SK-MEL-5 (cell line): Measurements from ENCODE around the gene STARD13. TPM values are rescaled to one million over a fixed set of nuclear protein-coding genes. Genes with fewer than 3 reads are reported as not detected.

Source experiments
- DNase-seq: peaks from one replicate; pipeline ENCODE4 v3.0.0-alpha.2; 2016; ENCODE audit warnings: low read depth, low spot score
- in situ Hi-C: cut with HindIII; loops from 2 replicates; pipeline ENCODE4 v1.10.0; 2016; ENCODE audit warnings: low sequenced_read_pairs, high pct_unique_total_duplicates, low pct_unique_long_range_greater_than_20kb
- total RNA-seq: library from RNA; depleted of rRNA; stranded (reverse); fragments of >200 nt; shearing (Covaris generic); gene quantifications from 2 replicates; pipeline ENCODE4 v1.2.3, GENCODE V29; 2014

The STARD13 gene
- total RNA-seq, 1 experiment from 2014 or later: 4.5 TPM

DNA sequence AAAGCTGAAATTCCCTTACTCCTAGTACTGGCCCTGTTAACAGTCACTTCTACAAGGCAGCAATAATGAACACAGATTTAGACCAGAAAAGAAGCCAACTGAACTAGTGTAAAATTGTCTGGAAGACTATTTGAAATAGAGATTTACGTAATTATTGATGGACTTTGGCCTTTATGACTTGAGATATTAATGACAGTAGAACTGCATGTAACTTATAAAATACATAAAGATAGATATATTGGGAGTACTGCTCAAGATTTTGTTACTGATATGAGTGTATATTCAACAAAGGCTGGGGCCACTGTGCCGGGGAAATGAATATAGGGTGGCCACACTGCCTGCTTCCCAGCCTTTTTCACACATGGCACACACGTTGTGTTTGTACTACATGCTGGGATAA, 88.8 kb downstream of the STARD13 start:
- no peak for DNase-seq
- in situ Hi-C loops: no loop called here

DNA sequence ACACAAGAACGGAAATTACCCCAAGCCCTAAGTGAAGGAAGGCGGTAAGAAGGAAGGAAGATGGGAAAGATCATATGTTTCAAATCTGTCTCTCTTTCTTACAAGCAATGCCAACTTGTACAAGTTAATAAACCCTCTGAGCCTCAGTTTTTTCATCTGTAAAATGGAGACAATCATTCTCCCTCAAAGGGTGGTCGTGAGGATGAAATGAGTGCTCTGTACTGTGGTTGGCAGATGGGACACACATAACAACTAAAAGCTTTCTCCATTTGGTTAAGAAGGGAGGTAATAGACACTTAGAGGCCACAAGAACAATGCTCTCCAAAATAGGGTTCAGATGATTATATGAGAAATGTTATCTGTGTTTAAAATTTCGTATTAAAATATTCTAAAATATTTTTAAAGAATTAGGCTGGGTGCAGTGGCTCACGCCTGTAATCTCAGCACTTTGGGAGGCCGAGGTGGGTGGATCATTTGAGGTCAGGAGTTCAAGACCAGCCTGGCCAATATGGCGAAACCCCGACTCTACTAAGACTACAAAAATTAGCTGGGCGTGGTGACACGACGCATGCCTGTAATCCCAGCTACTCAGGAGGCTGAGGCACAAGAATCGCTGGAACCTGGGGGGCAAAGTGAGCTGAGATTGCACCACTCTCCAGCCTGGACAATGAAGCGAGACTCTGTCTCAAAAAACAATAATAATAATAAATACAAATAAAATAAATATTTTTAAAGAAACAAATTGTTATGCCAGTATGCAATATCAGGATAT, 89.7 kb downstream of the STARD13 start:
- in situ Hi-C loops: no loop called here
- DNase-seq: no peak

DNA sequence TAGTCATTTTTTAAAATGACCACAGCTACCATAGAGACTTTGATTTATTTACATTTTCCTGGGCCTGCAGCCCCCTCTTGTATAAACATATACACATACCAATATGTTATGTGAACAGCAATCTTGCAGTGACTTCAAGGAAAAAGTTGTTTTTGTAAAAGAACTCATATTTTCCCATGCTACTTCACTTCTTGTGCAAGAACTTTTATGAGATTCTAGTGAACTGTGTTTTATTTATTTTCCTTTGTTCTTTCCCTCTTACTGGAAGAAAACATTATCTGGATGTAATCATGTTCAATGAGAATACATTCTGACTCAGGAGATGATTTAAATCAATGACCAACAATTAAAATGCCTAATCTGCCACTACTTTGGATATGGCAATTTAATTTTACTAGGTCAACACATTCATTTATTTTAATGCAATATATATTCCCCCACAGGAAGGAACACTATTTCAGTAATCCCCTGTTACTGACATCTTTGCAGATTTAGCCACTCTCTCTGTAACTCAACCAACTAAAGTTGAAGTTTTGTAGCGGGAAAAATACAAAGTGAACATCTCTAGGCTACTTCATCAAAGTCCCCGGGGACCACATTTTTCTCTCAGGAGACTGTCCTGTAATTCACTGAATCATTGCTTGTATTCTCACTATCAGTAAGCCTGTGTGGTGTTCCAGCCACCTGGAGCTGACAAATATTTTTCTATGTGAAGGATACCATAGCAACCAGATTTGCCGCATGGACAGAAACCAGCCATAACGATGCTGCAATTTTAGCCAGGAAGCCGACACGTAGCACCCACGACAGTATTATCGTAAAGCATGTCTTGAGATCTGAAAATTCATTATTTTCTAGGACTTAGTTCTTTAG, 90.5 kb downstream of the STARD13 start:
- in situ Hi-C loops: no loop called here
- peak; percentile 18 for DNase-seq

DNA sequence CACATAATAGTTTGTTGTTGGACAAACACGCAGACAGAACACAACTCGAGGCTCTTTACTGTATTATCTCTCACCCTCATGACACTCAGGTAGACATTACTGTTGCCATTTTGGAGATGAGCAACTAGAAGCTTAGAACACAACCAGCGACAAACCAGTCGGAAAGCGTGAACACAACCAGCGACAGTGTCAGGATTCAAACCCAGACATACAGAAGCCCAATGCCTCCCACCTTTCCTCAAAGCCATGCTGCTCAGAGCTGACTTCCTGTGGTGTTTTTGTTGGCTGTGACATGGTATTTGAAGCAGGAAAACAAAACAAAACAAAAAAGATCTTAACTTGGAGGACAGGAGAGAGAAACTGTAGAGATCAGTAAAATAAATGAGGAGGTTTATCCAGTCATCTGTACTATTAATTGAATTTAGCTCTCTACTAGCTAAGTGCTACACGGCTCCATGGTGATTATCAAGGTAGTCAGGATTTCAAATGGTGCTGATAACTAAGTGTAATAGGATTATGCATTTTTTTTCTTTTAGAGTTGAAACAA, 92.1 kb downstream of the STARD13 start:
- in situ Hi-C loops: no loop called here
- DNase-seq: no peak

DNA sequence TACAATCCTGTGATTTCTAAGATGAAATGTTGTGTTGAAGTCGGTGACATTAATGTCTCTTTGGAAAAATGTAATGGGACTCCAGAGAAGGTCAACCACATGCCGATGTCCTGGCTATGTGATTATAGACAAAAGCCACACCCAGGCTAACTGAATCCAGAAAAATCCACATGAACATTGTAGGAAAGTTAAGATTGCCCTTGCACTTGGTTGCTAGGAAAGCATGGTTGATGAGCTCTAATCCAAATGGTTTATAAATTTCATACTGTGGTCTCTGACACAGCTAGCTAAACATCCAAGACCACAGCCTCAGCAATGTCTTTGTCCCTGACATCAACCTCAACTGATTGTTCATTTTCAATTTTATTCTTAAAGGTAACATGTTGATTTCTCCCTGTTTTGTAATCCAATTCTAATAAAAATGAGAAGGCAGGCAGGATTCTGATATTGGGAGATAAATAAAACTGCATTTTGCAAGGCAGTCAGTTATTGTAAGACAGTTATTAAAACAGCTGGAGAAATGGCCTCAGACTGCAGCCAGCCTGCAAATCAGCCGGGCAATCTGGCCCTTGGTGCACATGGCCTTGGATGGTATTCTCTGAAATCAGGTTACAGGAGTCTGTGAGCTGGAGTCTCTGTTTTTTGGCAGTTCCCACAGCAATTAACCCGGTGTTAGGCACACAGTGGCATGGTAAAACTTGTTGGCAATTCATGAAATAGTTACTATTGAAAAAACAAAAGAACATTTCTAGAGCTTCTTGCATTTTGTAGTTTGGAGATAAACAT, 93.9 kb downstream of the STARD13 start:
- no peak for DNase-seq
- in situ Hi-C loops: no loop called here

DNA sequence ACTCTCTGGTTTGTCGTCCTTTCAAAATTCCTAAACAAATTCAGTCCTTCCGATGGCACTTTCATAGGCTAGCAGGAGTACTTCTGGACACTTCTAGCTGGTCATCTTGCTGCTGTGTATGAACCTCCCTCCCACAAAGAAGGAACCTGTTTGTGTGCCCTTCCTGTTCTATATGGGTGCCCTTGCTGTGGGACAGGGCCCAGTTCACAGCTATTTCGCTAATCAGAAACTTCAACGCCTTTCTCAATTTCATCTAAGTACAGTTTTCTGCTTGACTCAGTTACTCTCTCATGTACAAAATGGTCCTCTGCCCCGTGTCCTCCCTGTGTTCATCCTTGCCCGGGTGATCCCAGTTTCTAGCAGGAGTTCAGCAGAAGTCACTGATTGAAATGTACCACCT, 96.1 kb downstream of the STARD13 start:
- DNase-seq: no peak
- in situ Hi-C loops: no loop called here

DNA sequence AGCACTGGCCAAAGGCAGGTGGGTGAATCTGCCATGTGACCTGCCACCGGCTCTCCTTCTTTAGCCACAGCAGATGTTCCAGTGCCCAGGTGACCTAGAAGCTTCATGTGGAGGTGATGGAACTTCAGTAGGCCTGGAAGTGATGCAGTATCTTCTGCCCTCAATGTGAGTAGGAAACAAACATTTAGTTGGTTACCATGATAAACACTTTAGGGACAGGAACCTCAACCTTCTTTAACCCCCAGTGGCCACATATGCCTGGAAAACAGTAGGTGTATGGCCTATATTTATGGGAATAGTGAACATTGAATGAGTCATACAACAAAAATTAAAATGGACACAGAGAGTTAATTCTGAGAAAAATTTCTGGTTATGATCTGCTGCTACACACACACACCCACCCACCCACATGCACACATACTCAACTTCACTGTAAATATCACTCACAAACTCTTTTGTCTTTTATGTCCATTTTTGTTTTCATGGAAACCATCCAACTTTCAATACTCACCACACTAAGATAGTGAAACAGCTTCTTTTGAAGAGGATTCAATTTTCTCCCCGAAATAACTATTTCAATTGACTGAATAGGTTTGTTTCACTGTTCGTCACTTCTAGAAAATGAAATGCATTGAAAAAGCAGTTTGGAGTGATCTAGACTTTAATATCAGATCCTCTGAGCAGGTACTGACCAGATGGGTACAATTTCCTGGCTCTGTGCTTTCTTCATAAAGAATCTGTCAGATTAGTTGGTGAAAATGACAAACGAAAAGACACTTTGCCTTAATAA, 97.3 kb downstream of the STARD13 start:
- in situ Hi-C loops: no loop called here
- DNase-seq: peak; percentile 14

DNA sequence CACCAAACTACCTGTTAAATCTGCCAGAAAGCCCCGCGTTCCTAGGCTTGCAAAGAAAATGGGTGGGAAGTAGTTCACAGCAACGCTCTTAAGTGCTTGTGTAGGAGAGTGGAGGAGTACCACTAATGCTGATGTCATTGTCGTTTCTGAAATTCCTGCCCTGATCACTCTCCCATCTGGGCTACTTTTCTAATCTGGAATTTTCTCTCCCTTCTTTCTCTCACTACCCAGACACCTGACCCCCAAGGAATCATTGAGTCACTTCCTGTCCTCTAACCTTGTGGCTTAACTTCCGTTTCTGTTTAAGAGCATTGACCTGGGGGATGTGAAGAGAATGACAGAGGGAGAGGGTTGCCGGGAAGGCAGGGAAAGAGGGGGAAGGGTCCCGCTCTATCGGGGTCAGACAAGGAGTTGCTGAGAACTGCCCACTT, 98.7 kb downstream of the STARD13 start:
- no peak for DNase-seq
- in situ Hi-C loops: no loop called here

DNA sequence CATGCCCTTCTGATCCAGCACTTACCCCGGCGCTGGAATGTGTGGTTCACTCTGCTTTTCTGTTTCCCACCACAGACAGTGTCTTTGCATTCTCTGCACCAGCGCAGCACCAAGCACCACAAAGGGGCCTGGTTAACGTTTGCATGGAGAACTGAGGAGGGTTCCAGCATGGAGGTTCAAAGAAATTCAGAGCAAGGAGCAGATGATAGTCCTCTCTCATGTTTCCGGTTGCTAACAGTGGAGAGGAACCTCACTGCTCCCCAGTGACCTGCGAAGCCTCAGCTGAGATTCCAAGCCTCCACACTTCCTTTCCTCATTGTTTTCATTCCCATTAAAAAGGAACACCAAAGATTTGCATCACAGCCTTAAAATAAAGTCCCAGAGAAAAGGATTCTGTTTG, 99.7 kb downstream of the STARD13 start:
- no peak for DNase-seq
- in situ Hi-C loops: no loop called here

DNA sequence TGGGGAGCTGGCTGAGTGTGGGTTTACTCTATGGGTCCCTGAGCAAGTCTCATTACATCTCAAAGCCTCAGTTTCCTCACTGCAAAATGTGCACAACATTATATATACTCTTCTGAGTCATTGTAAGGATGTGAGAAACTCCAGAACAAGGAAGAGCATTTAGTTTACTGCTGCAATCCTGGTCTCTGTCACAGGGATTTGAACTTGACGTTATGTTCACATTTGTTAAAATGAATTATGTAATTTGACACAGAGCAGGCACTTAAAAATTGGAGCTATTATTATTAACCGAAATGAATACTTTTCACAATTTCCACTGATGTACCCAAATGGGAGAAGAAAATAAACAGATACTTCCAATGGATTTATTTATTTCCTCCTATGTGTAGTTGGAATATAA, 101.0 kb downstream of the STARD13 start:
- in situ Hi-C loops: no loop called here
- DNase-seq: no peak

DNA sequence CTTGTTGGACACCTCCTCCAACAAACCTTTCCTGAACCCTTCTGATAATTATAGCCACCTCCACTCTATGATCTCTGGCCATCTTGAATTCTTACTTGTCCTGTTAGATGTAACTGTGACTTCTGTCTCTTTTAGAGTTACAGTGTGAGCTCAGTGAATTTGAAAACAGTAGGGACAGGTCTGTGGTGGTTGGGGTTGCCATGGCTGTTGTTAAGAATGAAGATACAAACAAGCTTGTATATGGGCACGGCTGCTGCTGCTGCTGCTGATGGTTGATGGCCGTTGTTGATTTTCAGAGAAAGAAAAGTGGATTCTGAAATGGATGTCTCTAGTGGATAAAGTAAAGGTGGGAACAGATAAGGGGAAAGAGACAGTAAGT, 101.5 kb downstream of the STARD13 start:
- DNase-seq: no peak
- in situ Hi-C loops: no loop called here

DNA sequence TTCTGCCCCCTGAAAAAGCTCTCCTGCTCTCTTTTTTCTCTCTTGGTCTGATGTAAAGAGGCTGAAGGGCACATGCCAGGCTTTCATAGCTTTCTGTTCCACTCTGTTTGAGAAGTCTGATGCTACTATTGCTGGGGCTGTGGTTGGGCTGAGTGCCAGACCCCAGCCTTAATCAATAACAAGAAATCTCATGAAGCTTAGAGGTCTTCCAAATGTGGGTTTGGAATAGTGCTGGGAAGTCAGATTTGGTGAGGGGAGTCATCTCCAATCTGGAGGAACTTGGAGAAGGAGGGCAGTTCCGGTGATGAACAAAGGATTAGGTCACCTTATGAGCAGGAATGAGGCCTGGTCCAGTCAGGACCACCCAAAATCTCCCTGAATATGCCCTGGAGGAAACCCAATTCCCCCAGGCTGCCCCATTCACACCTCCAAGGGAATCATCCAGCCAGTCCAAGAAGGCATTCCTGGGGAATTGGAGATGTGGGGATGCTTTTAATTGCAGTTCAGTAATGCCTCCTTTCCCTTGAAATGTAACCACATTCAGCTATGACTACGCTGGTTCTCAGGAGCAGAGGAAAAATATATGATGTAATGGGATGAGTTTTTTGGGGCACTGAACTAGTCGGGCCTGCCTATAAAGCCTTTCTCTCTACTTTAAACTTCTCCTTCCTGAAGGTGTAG, 102.0 kb downstream of the STARD13 start:
- in situ Hi-C loops: no loop called here
- DNase-seq: no peak

DNA sequence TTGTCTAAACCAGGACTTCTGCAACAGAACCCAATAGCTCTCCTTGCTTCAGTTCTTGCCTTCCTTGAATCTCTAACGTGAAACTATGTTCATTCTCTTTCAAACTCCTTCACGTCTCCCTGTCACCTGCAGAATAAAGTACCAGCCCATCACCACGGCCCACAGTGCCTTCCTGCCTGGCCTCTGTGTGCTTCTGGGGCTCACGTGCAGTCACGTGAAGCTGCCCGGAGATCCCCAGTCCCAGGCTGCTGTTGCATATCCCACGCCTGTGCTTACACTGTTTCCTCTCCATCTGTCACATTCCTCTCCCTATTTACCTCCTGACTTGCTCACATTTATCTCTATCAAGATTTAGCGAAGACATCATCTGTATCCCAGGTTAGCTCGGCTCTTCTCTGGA, 102.8 kb downstream of the STARD13 start:
- in situ Hi-C loops: no loop called here
- no peak for DNase-seq

DNA sequence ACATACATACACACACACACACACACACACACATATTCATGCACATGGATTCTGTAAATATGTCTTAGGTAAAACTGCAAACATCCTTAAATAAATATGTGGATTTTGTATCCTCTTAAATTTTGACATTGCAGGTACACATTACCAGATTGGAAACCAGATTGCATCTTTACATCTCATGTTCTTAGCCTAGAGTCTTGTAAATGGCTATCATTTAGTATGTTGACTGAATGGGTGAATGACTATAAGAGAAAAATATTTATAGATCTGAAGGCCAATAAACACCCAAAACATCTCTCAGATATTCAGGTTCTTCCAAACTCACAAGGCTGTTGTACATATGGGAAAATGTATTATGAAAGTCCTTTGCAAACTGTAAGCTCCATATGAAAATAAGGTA, 104.3 kb downstream of the STARD13 start:
- in situ Hi-C loops: no loop called here
- DNase-seq: no peak

DNA sequence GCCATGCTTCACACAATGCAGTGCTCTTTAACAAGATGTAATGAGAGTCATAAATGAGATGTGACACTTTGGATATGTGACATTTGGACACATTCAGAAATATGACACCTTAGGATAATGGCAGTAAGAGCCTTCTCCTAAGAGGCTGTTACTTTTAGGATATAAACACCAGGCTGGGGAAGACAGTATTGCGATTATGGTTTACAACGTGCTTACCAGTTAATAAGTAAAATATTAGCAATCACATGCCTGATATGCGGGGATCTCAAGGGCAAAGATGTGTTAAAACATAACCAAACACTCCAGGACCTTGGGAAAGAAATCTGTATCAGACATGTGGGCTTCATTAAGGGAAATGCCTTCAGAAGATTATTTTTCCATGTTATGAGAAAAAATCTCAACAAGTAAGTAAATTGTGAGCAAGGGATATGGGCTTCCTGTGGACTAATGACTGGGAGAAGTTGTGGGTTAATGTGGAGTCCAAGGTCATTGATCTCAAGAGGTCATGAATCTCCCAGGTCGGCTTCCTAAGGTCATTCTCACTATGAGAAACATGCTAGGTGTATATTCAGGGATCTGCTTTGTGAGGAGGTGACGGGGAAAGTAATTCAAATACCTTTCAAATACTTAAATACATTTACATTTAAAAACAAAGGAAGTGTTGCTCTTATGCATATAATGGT, 105.3 kb downstream of the STARD13 start:
- in situ Hi-C loops: no loop called here
- no peak for DNase-seq

DNA sequence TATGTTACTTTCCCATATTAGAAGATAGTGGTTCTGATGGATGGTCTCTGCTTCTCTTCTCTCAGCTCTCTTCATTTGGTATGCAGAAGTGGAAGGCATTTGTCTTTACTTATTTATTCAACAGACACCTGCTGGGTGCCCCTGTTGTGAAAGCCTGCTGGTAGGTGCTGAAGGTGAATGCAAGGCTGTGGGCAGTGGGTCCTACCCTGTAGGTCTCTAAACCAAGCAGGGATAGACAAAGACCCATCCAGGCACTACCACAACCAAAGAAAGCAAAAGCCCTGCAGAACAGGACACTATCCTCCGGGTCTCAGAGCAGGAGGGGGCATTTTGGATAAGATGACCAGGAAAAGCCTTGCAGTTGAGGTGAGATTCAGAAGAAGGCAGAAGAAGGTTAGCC, 106.1 kb downstream of the STARD13 start:
- DNase-seq: no peak
- in situ Hi-C loops: no loop called here
